ENCODE data around the gene EIF5A. TPM values are rescaled to one million over a fixed set of nuclear protein-coding genes. Genes with fewer than 3 reads are reported as not detected.

Gene EIF5A
- total RNA-seq, 1 experiment from 2014 or later: 1,147 TPM

- no peak for DNase-seq (ENCODE audit: low spot score)
- in situ Hi-C loops (cut with HindIII; ENCODE audit: low sequenced_read_pairs): no loop called here
Measured at GRCh38 chr17:7283471-7284216, 23.8 kb upstream of the EIF5A start.

- in situ Hi-C loops (cut with HindIII; ENCODE audit: low sequenced_read_pairs): no loop called here
- DNase-seq (ENCODE audit: low spot score): no peak
Measured at GRCh38 chr17:7284911-7285310, 22.5 kb upstream of the EIF5A start.

- no peak for DNase-seq (ENCODE audit: low spot score)
- in situ Hi-C loops (cut with HindIII; ENCODE audit: low sequenced_read_pairs): no loop called here
Measured at GRCh38 chr17:7285679-7286078, 21.7 kb upstream of the EIF5A start.

GRCh38 chr17:7289256-7290032 lies 18.0 kb upstream of the EIF5A start:
- in situ Hi-C loops (cut with HindIII; ENCODE audit: low sequenced_read_pairs): no loop called here
- no peak for DNase-seq (ENCODE audit: low spot score)

- no peak for DNase-seq (ENCODE audit: low spot score)
- in situ Hi-C loops (cut with HindIII; ENCODE audit: low sequenced_read_pairs): no loop called here
Measured at GRCh38 chr17:7290166-7290565, 17.3 kb upstream of the EIF5A start.

- in situ Hi-C loops (cut with HindIII; ENCODE audit: low sequenced_read_pairs): no loop called here
- no peak for DNase-seq (ENCODE audit: low spot score)
Measured at GRCh38 chr17:7290685-7291084, 16.7 kb upstream of the EIF5A start.

GRCh38 chr17:7292194-7292593 lies 15.2 kb upstream of the EIF5A start:
- no peak for DNase-seq (ENCODE audit: low spot score)
- in situ Hi-C loops (cut with HindIII; ENCODE audit: low sequenced_read_pairs): no loop called here

GRCh38 chr17:7292729-7293128 lies 14.7 kb upstream of the EIF5A start:
- in situ Hi-C loops (cut with HindIII; ENCODE audit: low sequenced_read_pairs): no loop called here
- DNase-seq (ENCODE audit: low spot score): no peak

GRCh38 chr17:7293159-7293558 lies 14.3 kb upstream of the EIF5A start:
- no peak for DNase-seq (ENCODE audit: low spot score)
- in situ Hi-C loops (cut with HindIII; ENCODE audit: low sequenced_read_pairs): no loop called here

- no peak for DNase-seq (ENCODE audit: low spot score)
- in situ Hi-C loops (cut with HindIII; ENCODE audit: low sequenced_read_pairs): no loop called here
Measured at GRCh38 chr17:7293816-7294613, 13.4 kb upstream of the EIF5A start.

GRCh38 chr17:7294614-7295153 lies 12.7 kb upstream of the EIF5A start, which contains the start of gene YBX2:
Gene YBX2 (minus strand): TSS chr17:7294639. CDS start chr17:7294500, 139 bp downstream.
- peak; percentile 47 for DNase-seq (ENCODE audit: low spot score)
- in situ Hi-C loops (cut with HindIII; ENCODE audit: low sequenced_read_pairs): no loop called here

GRCh38 chr17:7295230-7296180 lies 11.9 kb upstream of the EIF5A start:
- in situ Hi-C loops (cut with HindIII; ENCODE audit: low sequenced_read_pairs): no loop called here
- no peak for DNase-seq (ENCODE audit: low spot score)

GRCh38 chr17:7296189-7296861 lies 11.1 kb upstream of the EIF5A start:
- DNase-seq (ENCODE audit: low spot score): peak; percentile 70
- in situ Hi-C loops (cut with HindIII; ENCODE audit: low sequenced_read_pairs): no loop called here

- DNase-seq (ENCODE audit: low spot score): no peak
- in situ Hi-C loops (cut with HindIII; ENCODE audit: low sequenced_read_pairs): no loop called here
Measured at GRCh38 chr17:7304179-7304578, 3.2 kb upstream of the EIF5A start.

GRCh38 chr17:7307686-7308624 lies 527 bp downstream of the EIF5A start:
- in situ Hi-C loops (cut with HindIII; ENCODE audit: low sequenced_read_pairs): no loop called here

GRCh38 chr17:7308625-7309433 lies 1.4 kb downstream of the EIF5A start:
- in situ Hi-C loops (cut with HindIII; ENCODE audit: low sequenced_read_pairs): no loop called here
- DNase-seq (ENCODE audit: low spot score): peak; percentile 73

More at GRCh38 chr17:7307686-7308624, 527 bp downstream of the EIF5A start:
- DNase-seq (ENCODE audit: low spot score): no peak
